C4-2B (cell line): ENCODE data around the gene CASQ2.

Experiments
- CTCF ChIP-seq: fragments of 450-650 bp; conservative IDR thresholded peaks from 2 replicates; pipeline ENCODE4 v1.5.1; 2017; ENCODE audit warnings: mild to moderate bottlenecking
- ZFX ChIP-seq: fragments of 450-650 bp; IDR thresholded peaks from 2 replicates; pipeline ENCODE4 v1.6.1; 2017

- no peak for TF ChIP-seq CTCF
- TF ChIP-seq ZFX, result no peak
Measured at GRCh38 chr1:115652236-115652788, 116.2 kb downstream of the CASQ2 start.
